ENCODE results near the gene MCL1. TPM values are rescaled to one million over a fixed set of nuclear protein-coding genes. Genes with fewer than 3 reads are reported as not detected.

MCL1 gene
- total and polyA plus RNA-seq, 10 of the 15 experiments (the other 5 are each of a cell fraction or from before 2014, with no cell fraction given), result 18.1 to 148 (median 86.4) TPM

DNA sequence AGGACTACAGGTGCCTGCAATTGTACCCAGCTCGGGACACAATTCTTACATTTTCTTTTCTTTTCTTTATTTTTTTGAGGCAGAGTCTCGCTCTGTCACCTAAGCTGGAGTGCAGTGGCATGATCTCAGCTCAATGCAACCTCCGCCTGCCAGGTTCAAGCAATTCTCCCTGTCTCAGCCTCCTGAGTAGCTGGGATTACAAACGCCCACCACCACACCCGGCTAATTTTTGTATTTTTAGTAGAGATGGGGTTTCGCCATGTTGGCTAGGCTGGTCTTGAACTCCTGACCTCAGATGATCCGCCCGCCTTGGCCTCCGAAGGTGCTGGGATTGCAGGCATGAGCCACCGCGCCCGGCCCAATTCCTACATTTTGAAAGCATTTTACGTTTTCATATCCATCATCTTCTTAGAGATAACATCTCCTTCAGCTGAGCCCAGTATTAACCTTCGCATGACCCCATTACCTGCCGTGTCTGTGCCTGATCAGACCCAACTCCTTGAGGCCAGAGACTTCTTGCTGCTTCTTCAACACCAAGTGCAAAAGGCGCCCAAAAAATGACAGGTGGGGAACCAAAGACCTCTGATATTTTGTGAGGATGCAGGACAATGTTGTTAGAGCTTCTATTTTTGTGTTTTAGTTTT, 33.0 kb downstream of the MCL1 start:
- in situ Hi-C loops (cut with MboI) (no loop called here), intact Hi-C loops (cut with micrococcal nuclease; ENCODE audit: unreplicated experiment) (no loop called here)
- ChIA-PET SMC1A (ENCODE audit: uncharacterized antibody, unreplicated experiment) (no interaction called here), RAD21 (ENCODE audit: unreplicated experiment) (no interaction called here), CTCF (interaction anchor here (0.9 to 4.9 kb wide), 2 partner anchors 14 to 75 kb away, joined by 3 to 20 read pairs; no protein-coding TSS in a partner anchor), POLR2A (interaction anchor here (0.6 kb wide), 1 partner anchor 477 kb away, joined by 3 read pairs; no protein-coding TSS in a partner anchor)
- H2AFZ ChIP-seq (ENCODE audit: control insufficient read depth, low read depth, low read length), result no peak overlapping the region
- H3K4me2 ChIP-seq (ENCODE audit: control insufficient read depth, insufficient read depth), result no peak overlapping the region
- no TSS peak for BruUV-seq (replicated peaks)
- no peaks in the 10 kb centered on the region for H3K79me2 ChIP-seq (ENCODE audit: control insufficient read depth, insufficient read depth, low read length)
- H3K9me3 ChIP-seq (replicated peaks; ENCODE audit: control insufficient read depth, insufficient read depth, low read length), result no peaks in the 10 kb centered on the region
- H3K36me3 ChIP-seq (ENCODE audit: control insufficient read depth in 2 of 2, insufficient read depth in 2 of 2, low read length in 1 of 2), result no peaks in the 10 kb centered on the region
- FAIRE-seq (no peak), DNase-seq (ENCODE audit: low read depth, low spot score) (no peak), ATAC-seq (no peak)
- no peaks in the 10 kb centered on the region; a peak in 1 of 4 replicates for H3K27me3 ChIP-seq (replicated peaks in 1 of 2; ENCODE audit: control insufficient read depth in 2 of 2, insufficient read depth in 2 of 2, low read length in 1 of 2)
- no peak overlapping the region for H3K27ac ChIP-seq (ENCODE audit: control insufficient read depth, insufficient read depth)
- H3K9ac ChIP-seq (ENCODE audit: control insufficient read depth, insufficient read depth, low read length), result no peak overlapping the region
- H3K4me3 ChIP-seq, result no peak overlapping the region
- 76% methylated on average over 16 of the region's 16 CpGs for WGBS (ENCODE audit: insufficient coverage, insufficient replicate concordance, low lambda C conversion rate, missing lambda C conversion rate)
- H4K20me1 ChIP-seq (ENCODE audit: control insufficient read depth, insufficient read depth), result no peaks in the 10 kb centered on the region
- no peak for TF ChIP-seq RUNX3 (IDR thresholded peaks at IDR 0.05; ENCODE audit: low read length)
- no peak for TF ChIP-seq CBFB (IDR thresholded peaks at IDR 0.05; ENCODE audit: low read depth)
- no peak for TF ChIP-seq DPF2 (IDR thresholded peaks at IDR 0.05)
- no peak for TF ChIP-seq PAX5 (IDR thresholded peaks at IDR 0.05; ENCODE audit: borderline replicate concordance, low read depth, low read length)
- TF ChIP-seq ZNF384 (IDR thresholded peaks at IDR 0.05; ENCODE audit: borderline replicate concordance, low read depth, low read length), result no peak
- no peak for TF ChIP-seq EZH2 (IDR thresholded peaks at IDR 0.05; ENCODE audit: borderline replicate concordance, control insufficient read depth, low read depth, low read length)
- no peak for TF ChIP-seq SRF (IDR thresholded peaks at IDR 0.05; ENCODE audit: low read depth in 2 of 2, low read length in 2 of 2)
- TF ChIP-seq PML (IDR thresholded peaks at IDR 0.05; ENCODE audit: low read length), result no peak
- no peak for TF ChIP-seq MTA2 (IDR thresholded peaks at IDR 0.05; ENCODE audit: low read depth)
- TF ChIP-seq IKZF2 (IDR thresholded peaks at IDR 0.05), result no peak
- no peak for TF ChIP-seq SUZ12 (IDR thresholded peaks at IDR 0.05; ENCODE audit: unreplicated experiment)
- TF ChIP-seq, protein P1, sequence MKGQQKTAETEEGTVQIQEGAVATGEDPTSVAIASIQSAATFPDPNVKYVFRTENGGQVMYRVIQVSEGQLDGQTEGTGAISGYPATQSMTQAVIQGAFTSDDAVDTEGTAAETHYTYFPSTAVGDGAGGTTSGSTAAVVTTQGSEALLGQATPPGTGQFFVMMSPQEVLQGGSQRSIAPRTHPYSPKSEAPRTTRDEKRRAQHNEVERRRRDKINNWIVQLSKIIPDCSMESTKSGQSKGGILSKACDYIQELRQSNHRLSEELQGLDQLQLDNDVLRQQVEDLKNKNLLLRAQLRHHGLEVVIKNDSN (IDR thresholded peaks at IDR 0.05; ENCODE audit: borderline replicate concordance, extremely low read length, insufficient read depth, low read depth, low read length), result no peak
- no peak for TF ChIP-seq ZNF622 (IDR thresholded peaks at IDR 0.05)
- TF ChIP-seq, protein P2, sequence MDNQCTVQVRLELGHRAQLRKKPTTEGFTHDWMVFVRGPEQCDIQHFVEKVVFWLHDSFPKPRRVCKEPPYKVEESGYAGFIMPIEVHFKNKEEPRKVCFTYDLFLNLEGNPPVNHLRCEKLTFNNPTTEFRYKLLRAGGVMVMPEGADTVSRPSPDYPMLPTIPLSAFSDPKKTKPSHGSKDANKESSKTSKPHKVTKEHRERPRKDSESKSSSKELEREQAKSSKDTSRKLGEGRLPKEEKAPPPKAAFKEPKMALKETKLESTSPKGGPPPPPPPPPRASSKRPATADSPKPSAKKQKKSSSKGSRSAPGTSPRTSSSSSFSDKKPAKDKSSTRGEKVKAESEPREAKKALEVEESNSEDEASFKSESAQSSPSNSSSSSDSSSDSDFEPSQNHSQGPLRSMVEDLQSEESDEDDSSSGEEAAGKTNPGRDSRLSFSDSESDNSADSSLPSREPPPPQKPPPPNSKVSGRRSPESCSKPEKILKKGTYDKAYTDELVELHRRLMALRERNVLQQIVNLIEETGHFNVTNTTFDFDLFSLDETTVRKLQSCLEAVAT (IDR thresholded peaks at IDR 0.05), result no peak
- H3K4me1 ChIP-seq (ENCODE audit: control insufficient read depth, insufficient read depth, low read length), result peaks cover 3% of the 10 kb centered on the region; the same call in 1 of the 2 replicates
